Suppressor macrophage (primary cell): ENCODE measurements around the gene TEX35.

Experiments used
- DNase-seq, 4 experiments: peaks; one replicate each; pipeline ENCODE4 v3.0.0-alpha.2; 2020 to 2022

The TEX35 gene

GRCh38 chr1:178521241-178521640, 8.3 kb downstream of the TEX35 start:
- DNase-seq, result no peak

- no peak for DNase-seq
Measured at GRCh38 chr1:178527117-178527516, 14.2 kb downstream of the TEX35 start.

- no peak for DNase-seq
Measured at GRCh38 chr1:178528228-178528952, 15.5 kb downstream of the TEX35 start.

GRCh38 chr1:178528953-178529335, 16.0 kb downstream of the TEX35 start:
- no peak for DNase-seq

- no peak for DNase-seq
Measured at GRCh38 chr1:178529364-178530036, 16.6 kb downstream of the TEX35 start.

GRCh38 chr1:178530037-178530402, 17.1 kb downstream of the TEX35 start:
- DNase-seq, result no peak

- DNase-seq, result no peak
Measured at GRCh38 chr1:178530502-178530901, 17.6 kb downstream of the TEX35 start.

GRCh38 chr1:178531887-178532286, 19.0 kb downstream of the TEX35 start:
- DNase-seq, result no peak

- DNase-seq, result peak; percentile 83 to 92 (median 90)
Measured at GRCh38 chr1:178532392-178532791, 19.5 kb downstream of the TEX35 start.

- no peak for DNase-seq
Measured at GRCh38 chr1:178533121-178533946, 20.4 kb downstream of the TEX35 start.

- DNase-seq, result no peak
Measured at GRCh38 chr1:178534137-178534868, 21.4 kb downstream of the TEX35 start.

- DNase-seq, result no peak
Measured at GRCh38 chr1:178536329-178536728, 23.4 kb downstream of the TEX35 start.

- DNase-seq, result no peak
Measured at GRCh38 chr1:178536844-178537371, 24.0 kb downstream of the TEX35 start.

- no peak for DNase-seq
Measured at GRCh38 chr1:178537382-178538090, 24.6 kb downstream of the TEX35 start.

- DNase-seq, result no peak
Measured at GRCh38 chr1:178538192-178538916, 25.4 kb downstream of the TEX35 start.

GRCh38 chr1:178539291-178539690, 26.4 kb downstream of the TEX35 start:
- no peak for DNase-seq

- DNase-seq, result no peak
Measured at GRCh38 chr1:178540204-178540603, 27.3 kb downstream of the TEX35 start.

- peak in 1 of 4 experiments; percentile 7 for DNase-seq
Measured at GRCh38 chr1:178540646-178541045, 27.7 kb downstream of the TEX35 start.

- no peak for DNase-seq
Measured at GRCh38 chr1:178541379-178541778, 28.5 kb downstream of the TEX35 start.

- peak; percentile 62 to 79 (median 70) for DNase-seq
Measured at GRCh38 chr1:178541829-178542553, 29.1 kb downstream of the TEX35 start.
